GM12878 (cell line): Measurements from ENCODE around the gene FAM53B. TPM values are rescaled to one million over a fixed set of nuclear protein-coding genes. Genes with fewer than 3 reads are reported as not detected.

ENCODE experiments used
- ATAC-seq: fragments of 200-7000 bp; cut with Tn5 transposase; 3 replicates; pipeline ENCODE4 v1.9.1; 2020; ENCODE audit warnings: mild to moderate bottlenecking, moderate library complexity
- BruUV-seq: library from RNA; stranded (reverse); fragments of 400-500 nt; replicated peaks from 2 replicates; lab custom pipeline; 2021; lab: Mats Ljungman, UMichigan
- CTCF ChIA-PET: fragments of 300-600 bp; sonication (Branson Sonifier 250); formaldehyde crosslinking; extraction: SDS; loops from one replicate; lab custom pipeline; 2021; ENCODE audit warnings: inconsistent platforms; lab: Yijun Ruan, JAX
- POLR2A ChIA-PET: fragments of 350-600 bp; formaldehyde crosslinking; extraction: SDS; loops from one replicate; lab custom pipeline; 2021; ENCODE audit warnings: inconsistent platforms; lab: Charles Lee
- RAD21 ChIA-PET: fragments of 300-600 bp; sonication (Branson Sonifier 250); formaldehyde crosslinking; loops from one replicate; lab custom pipeline; 2023; ENCODE audit warnings: antibody characterized with exemption; ENCODE audit not compliant: unreplicated experiment; lab: Charles Lee
- SMC1A ChIA-PET: fragments of 300-600 bp; sonication (Branson Sonifier 250); formaldehyde crosslinking; loops from one replicate; lab custom pipeline; 2023; ENCODE audit not compliant: unreplicated experiment, uncharacterized antibody; lab: Charles Lee
- DNase-seq: peaks from one replicate; pipeline ENCODE4 v3.0.0-alpha.2; 2011; ENCODE audit warnings: low read depth, low spot score
- FAIRE-seq: peaks from 3 replicates; lab custom pipeline; 2011; peaks lifted over from hg19 to GRCh38; lab: Jason Lieb, UNC
- H2AFZ ChIP-seq: 2 replicates; pipeline ENCODE4 v1.6.0; 2011; ENCODE audit warnings: low read depth, low read length, control low read depth; ENCODE audit not compliant: control insufficient read depth
- H3K27ac ChIP-seq: 2 replicates; pipeline ENCODE4 v1.5.1; 2011; ENCODE audit warnings: control low read depth; ENCODE audit not compliant: control insufficient read depth, insufficient read depth
- H3K27me3 ChIP-seq, 2 experiments: replicated peaks in 1 of 2; 2 replicates each; pipeline versions ENCODE4 v1.6.0 to v1.6.1; 2011; ENCODE audit warnings: low read length in 1 of 2; ENCODE audit not compliant: control insufficient read depth in 2 of 2, insufficient read depth in 2 of 2
- H3K36me3 ChIP-seq, 2 experiments: 2 replicates each; pipeline ENCODE4 v1.5.1; 2011; ENCODE audit warnings: low read length in 1 of 2; ENCODE audit not compliant: control insufficient read depth in 2 of 2, insufficient read depth in 2 of 2
- H3K4me1 ChIP-seq: 2 replicates; pipeline ENCODE4 v1.6.1; 2011; ENCODE audit warnings: mild to moderate bottlenecking, low read length, moderate library complexity, mixed read lengths; ENCODE audit not compliant: control insufficient read depth, insufficient read depth
- H3K4me2 ChIP-seq: 2 replicates; pipeline ENCODE4 v1.6.0; 2011; ENCODE audit warnings: control low read depth; ENCODE audit not compliant: control insufficient read depth, insufficient read depth
- H3K4me3 ChIP-seq: fragments of 200-600 bp; sonication (generic); 2 replicates; pipeline ENCODE4 v1.5.1; 2016
- H3K79me2 ChIP-seq: 2 replicates; pipeline ENCODE4 v1.6.0; 2011; ENCODE audit warnings: low read length; ENCODE audit not compliant: control insufficient read depth, insufficient read depth
- H3K9ac ChIP-seq: 2 replicates; pipeline ENCODE4 v1.8.0; 2011; ENCODE audit warnings: low read length, control low read depth, mixed read lengths; ENCODE audit not compliant: control insufficient read depth, insufficient read depth
- H3K9me3 ChIP-seq: replicated peaks from 3 replicates; pipeline ENCODE4 v1.5.1; 2011; ENCODE audit warnings: mild to moderate bottlenecking, low read length; ENCODE audit not compliant: control insufficient read depth, insufficient read depth
- H4K20me1 ChIP-seq: 2 replicates; pipeline ENCODE4 v1.6.0; 2011; ENCODE audit not compliant: control insufficient read depth, insufficient read depth
- ATF2 ChIP-seq: IDR thresholded peaks from 2 replicates; pipeline ENCODE4 v1.6.1; 2012; ENCODE audit warnings: low read length, inconsistent platforms
- E4F1 ChIP-seq: fragments of 450-650 bp; IDR thresholded peaks from 2 replicates; pipeline ENCODE4 v1.6.1; 2018; ENCODE audit warnings: borderline replicate concordance, mild to moderate bottlenecking; ENCODE audit not compliant: partially characterized antibody
- EGR1 ChIP-seq, 2 experiments: IDR thresholded peaks; 1 replicate in 1 of 2; 2 replicates in 1 of 2; pipeline ENCODE4 v1.6.1; 2011 to 2012; ENCODE audit warnings: low read depth in 2 of 2, low read length in 2 of 2, borderline replicate concordance in 1 of 2, mild to moderate bottlenecking in 1 of 2, moderate library complexity in 1 of 2
- ESRRA ChIP-seq: IDR thresholded peaks from 2 replicates; pipeline ENCODE4 v1.6.1; 2012; ENCODE audit warnings: mild to moderate bottlenecking, low read length, improper control_type of control experiment
- KLF5 ChIP-seq: fragments of 450-650 bp; IDR thresholded peaks from 2 replicates; pipeline ENCODE4 v1.6.1; 2014; ENCODE audit warnings: mild to moderate bottlenecking; ENCODE audit not compliant: partially characterized antibody
- MYB ChIP-seq: fragments of 150-350 bp; IDR thresholded peaks from 2 replicates; pipeline ENCODE4 v1.6.1; 2014; ENCODE audit warnings: mild to moderate bottlenecking, low read depth, low read length, borderline replicate concordance
- SMC3 ChIP-seq: IDR thresholded peaks from 2 replicates; pipeline ENCODE4 v1.6.1; 2011; ENCODE audit warnings: low read length, improper control_type of control experiment, borderline replicate concordance
- TCF12 ChIP-seq: IDR thresholded peaks from 2 replicates; pipeline ENCODE4 v1.6.1; 2011; ENCODE audit warnings: low read depth, mild to moderate bottlenecking, low read length
- ZBED1 ChIP-seq: IDR thresholded peaks from 2 replicates; pipeline ENCODE4 v1.6.1; 2016; ENCODE audit warnings: borderline replicate concordance
- ZNF207 ChIP-seq: fragments of 450-650 bp; IDR thresholded peaks from 2 replicates; pipeline ENCODE4 v1.6.1; 2014; ENCODE audit warnings: antibody characterized with exemption, mild to moderate bottlenecking, borderline replicate concordance
- ZNF384 ChIP-seq: IDR thresholded peaks from 2 replicates; pipeline ENCODE4 v1.6.1; 2012; ENCODE audit warnings: low read depth, mild to moderate bottlenecking, low read length, improper control_type of control experiment, borderline replicate concordance
- ZNF622 ChIP-seq: fragments of 450-650 bp; IDR thresholded peaks from 2 replicates; pipeline ENCODE4 v1.6.1; 2017; ENCODE audit warnings: mild to moderate bottlenecking, inconsistent platforms
- WGBS: methylation state at CpG from one replicate; pipeline ENCODE4 v1.1.6; 2016; ENCODE audit warnings: low lambda C conversion rate; ENCODE audit not compliant: insufficient replicate concordance, insufficient coverage; ENCODE audit errors: missing lambda C conversion rate; 5-methylcytosine and 5-hydroxymethylcytosine counted together
- in situ Hi-C: fragments of 300-500 bp; cut with MboI; formaldehyde crosslinking; loops from 9 replicates; pipeline ENCODE4 v1.14.3; 2018; ENCODE audit warnings: mixed read lengths
- intact Hi-C: fragments of 100-400 bp; cut with micrococcal nuclease; formaldehyde crosslinking; loops from one replicate; pipeline ENCODE4 v1.14.2; 2022; ENCODE audit not compliant: unreplicated experiment
- polyA plus RNA-seq, 11 experiments: library from polyadenylated mRNA; depleted of rRNA in 4 of 11; unstranded in 6 of 11; stranded (reverse) in 5 of 11; fragments of >200 nt; fragmentation: Nextera tagmentation in 4 of 11; fragmentation: Illumina TruSeq in 1 of 11; extraction: Ambion mirVana in 4 of 11; extraction: Trizol in 1 of 11; gene quantifications; 1 replicate in 1 of 11; 2 replicates in 10 of 11; pipeline versions ENCODE4 v1.2.1 to v1.2.3, GENCODE V29; 2011 to 2016; ENCODE audit warnings: inconsistent platforms in 2 of 11, missing spikeins in 2 of 11, low read depth in 1 of 11
- total RNA-seq, 4 experiments: library from RNA; depleted of rRNA in 3 of 4; stranded (reverse); fragments of >200 nt in 3 of 4; fragmentation: Illumina TruSeq in 1 of 4; extraction: Trizol in 1 of 4; gene quantifications; 2 replicates each; pipeline versions ENCODE4 v1.2.1 to v1.2.3, GENCODE V29; 2013 to 2021

The FAM53B gene
- total and polyA plus RNA-seq, 10 of the 15 experiments (the other 5 are each of a cell fraction or from before 2014, with no cell fraction given): 0.05 to 26.3 (median 8.1) TPM

GRCh38 chr10:124656541-124656940, 87.6 kb downstream of the FAM53B start:
- POLR2A ChIA-PET: no interaction called here
- no peak for TF ChIP-seq ESRRA
- TF ChIP-seq E4F1: no peak
- TF ChIP-seq SMC3: no peak
- TF ChIP-seq ATF2: no peak
- no peak for TF ChIP-seq TCF12
- TF ChIP-seq ZBED1: no peak
- no peak for TF ChIP-seq KLF5
- no peak for TF ChIP-seq ZNF384
- no peak for TF ChIP-seq EGR1 (IDR thresholded peaks at IDR 0.05; ENCODE audit: borderline replicate concordance in 1 of 2, low read depth in 2 of 2, low read length in 2 of 2)
- no peak for TF ChIP-seq ZNF207
- TF ChIP-seq MYB: no peak
- no peak for TF ChIP-seq ZNF622
- TF ChIP-seq, all 136 proteins: peak for 0
- ChIA-PET CTCF (interaction anchor here (1.2 kb wide), 1 partner anchor 84 kb away, joined by 6 read pairs; no protein-coding TSS in a partner anchor), SMC1A (interaction anchor here (1.4 to 4.0 kb wide), 2 partner anchors 32 to 62 kb away, joined by 3 to 24 read pairs; no protein-coding TSS in a partner anchor), RAD21 (no interaction called here)
- H3K27ac ChIP-seq: no peak overlapping the region
- H4K20me1 ChIP-seq: peaks cover 4% of the 10 kb centered on the region
- H3K9ac ChIP-seq: no peak overlapping the region
- intact Hi-C loops (no loop called here), in situ Hi-C loops (no loop called here)
- peaks cover 6 to 9% of the 10 kb centered on the region in 2 experiments for H3K36me3 ChIP-seq
- H3K27me3 ChIP-seq: no peaks in the 10 kb centered on the region
- no peak for FAIRE-seq
- peaks cover 24% of the 10 kb centered on the region for H3K4me1 ChIP-seq
- ATAC-seq: no peak
- no peaks in the 10 kb centered on the region for H3K9me3 ChIP-seq
- no peak for DNase-seq
- BruUV-seq: no TSS peak
- peaks cover 2% of the 10 kb centered on the region; the same call in 1 of the 2 replicates for H3K79me2 ChIP-seq
- 88% methylated on average over 6 of the region's 6 CpGs for WGBS
- H2AFZ ChIP-seq: no peak overlapping the region
- no peak overlapping the region for H3K4me3 ChIP-seq
- H3K4me2 ChIP-seq: no peak overlapping the region
